Activated CD4-positive, alpha-beta T cell treated with anti-CD3 and anti-CD28 coated beads for 1 hour (primary cell): Measurements from ENCODE around the gene ZNF521.

Experiments
- DNase-seq: peaks from one replicate; pipeline ENCODE4 v3.0.0-alpha.2; 2020

Gene ZNF521

GRCh38 chr18:25016181-25016580, 335.8 kb downstream of the ZNF521 start:
- no peak for DNase-seq
